Measurements from ENCODE around the gene DHRS4L2. TPM values are rescaled to one million over a fixed set of nuclear protein-coding genes. Genes with fewer than 3 reads are reported as not detected.
"Not testable (repeated sequence)": the region's sequence is repeated elsewhere in the genome, so short reads cannot be mapped to it uniquely, and the experiment has no call there.

Gene DHRS4L2
- total and polyA plus RNA-seq, 2 donors (not counting 3 experiments of a cell fraction or from before 2014, with no cell fraction given), result 18.2 to 18.5 TPM

- H3K4me1 ChIP-seq (ENCODE audit: control insufficient read depth, extremely low read depth, insufficient read depth, low read length); H2AFZ ChIP-seq (ENCODE audit: low read depth, low read length); H4K20me1 ChIP-seq (replicated peaks; ENCODE audit: control insufficient read depth, extremely low read depth, insufficient read depth, low read length); H3K4me3 ChIP-seq (replicated peaks in 1 of 3; ENCODE audit: insufficient read depth in 1 of 3, low read depth in 1 of 3, low read length in 3 of 3); dilution Hi-C loops (cut with MboI; ENCODE audit: extremely low pct_ligation_motif_present, low sequenced_read_pairs); POLR2A ChIA-PET; H3K27ac ChIP-seq (ENCODE audit: insufficient read depth, low read depth, low read length); H3K4me2 ChIP-seq (ENCODE audit: insufficient read depth, low read length); H3K27me3 ChIP-seq (ENCODE audit: control insufficient read depth in 2 of 2, insufficient read depth in 2 of 2, low read length in 2 of 2); H3K9ac ChIP-seq (replicated peaks; ENCODE audit: extremely low read depth, insufficient read depth, low read length); FAIRE-seq; H3K79me2 ChIP-seq (ENCODE audit: control insufficient read depth, insufficient read depth, low read length); H3K9me3 ChIP-seq (replicated peaks; ENCODE audit: control insufficient read depth, insufficient read depth, low read length); DNase-seq (ENCODE audit: low read depth, low spot score); BruUV-seq (replicated peaks); H3K36me3 ChIP-seq (ENCODE audit: control insufficient read depth in 2 of 2, extremely low read depth in 1 of 2, insufficient read depth in 2 of 2, low read length in 2 of 2); H3K9me1 ChIP-seq (replicated peaks; ENCODE audit: control insufficient read depth, extremely low read depth, insufficient read depth, low read length); CTCF ChIA-PET: not testable (repeated sequence)
- intact Hi-C loops (cut with micrococcal nuclease), result loop anchor here (5.0 kb wide), 1 partner anchor 64 kb away; no protein-coding TSS in a partner anchor
Measured at GRCh38 chr14:23973178-23973577, 15.6 kb upstream of the DHRS4L2 start.

- DNase-seq (ENCODE audit: low read depth, low spot score); H3K9ac ChIP-seq (replicated peaks; ENCODE audit: extremely low read depth, insufficient read depth, low read length); H3K9me3 ChIP-seq (replicated peaks; ENCODE audit: control insufficient read depth, insufficient read depth, low read length); H3K79me2 ChIP-seq (ENCODE audit: control insufficient read depth, insufficient read depth, low read length); H3K9me1 ChIP-seq (replicated peaks; ENCODE audit: control insufficient read depth, extremely low read depth, insufficient read depth, low read length); POLR2A ChIA-PET; H3K4me3 ChIP-seq (replicated peaks in 1 of 3; ENCODE audit: insufficient read depth in 1 of 3, low read depth in 1 of 3, low read length in 3 of 3); FAIRE-seq; BruUV-seq (replicated peaks); H3K27me3 ChIP-seq (ENCODE audit: control insufficient read depth in 2 of 2, insufficient read depth in 2 of 2, low read length in 2 of 2); H2AFZ ChIP-seq (ENCODE audit: low read depth, low read length); H4K20me1 ChIP-seq (replicated peaks; ENCODE audit: control insufficient read depth, extremely low read depth, insufficient read depth, low read length); H3K36me3 ChIP-seq (ENCODE audit: control insufficient read depth in 2 of 2, extremely low read depth in 1 of 2, insufficient read depth in 2 of 2, low read length in 2 of 2); dilution Hi-C loops (cut with MboI; ENCODE audit: extremely low pct_ligation_motif_present, low sequenced_read_pairs); H3K27ac ChIP-seq (ENCODE audit: insufficient read depth, low read depth, low read length); H3K4me1 ChIP-seq (ENCODE audit: control insufficient read depth, extremely low read depth, insufficient read depth, low read length); H3K4me2 ChIP-seq (ENCODE audit: insufficient read depth, low read length): not testable (repeated sequence)
- intact Hi-C loops (cut with micrococcal nuclease), result loop anchor here (1.0 to 5.0 kb wide), 2 partner anchors 40 to 63 kb away; no protein-coding TSS in a partner anchor
- CTCF ChIA-PET, result interaction anchor here (1.0 to 1.1 kb wide), 2 partner anchors 42 to 187 kb away, joined by 3 read pairs; partner anchors contain the start of gene IRF9
Measured at GRCh38 chr14:23974041-23974440, 14.7 kb upstream of the DHRS4L2 start.

- H3K27ac ChIP-seq (ENCODE audit: insufficient read depth, low read depth, low read length); intact Hi-C loops (cut with micrococcal nuclease); H3K36me3 ChIP-seq (ENCODE audit: control insufficient read depth in 2 of 2, extremely low read depth in 1 of 2, insufficient read depth in 2 of 2, low read length in 2 of 2); dilution Hi-C loops (cut with MboI; ENCODE audit: extremely low pct_ligation_motif_present, low sequenced_read_pairs); H3K4me2 ChIP-seq (ENCODE audit: insufficient read depth, low read length); H4K20me1 ChIP-seq (replicated peaks; ENCODE audit: control insufficient read depth, extremely low read depth, insufficient read depth, low read length); DNase-seq (ENCODE audit: low read depth, low spot score); BruUV-seq (replicated peaks); H3K79me2 ChIP-seq (ENCODE audit: control insufficient read depth, insufficient read depth, low read length); H3K9ac ChIP-seq (replicated peaks; ENCODE audit: extremely low read depth, insufficient read depth, low read length); POLR2A ChIA-PET; H3K9me3 ChIP-seq (replicated peaks; ENCODE audit: control insufficient read depth, insufficient read depth, low read length); H3K27me3 ChIP-seq (ENCODE audit: control insufficient read depth in 2 of 2, insufficient read depth in 2 of 2, low read length in 2 of 2); H3K4me1 ChIP-seq (ENCODE audit: control insufficient read depth, extremely low read depth, insufficient read depth, low read length); H3K9me1 ChIP-seq (replicated peaks; ENCODE audit: control insufficient read depth, extremely low read depth, insufficient read depth, low read length); H2AFZ ChIP-seq (ENCODE audit: low read depth, low read length); H3K4me3 ChIP-seq (replicated peaks in 1 of 3; ENCODE audit: insufficient read depth in 1 of 3, low read depth in 1 of 3, low read length in 3 of 3): not testable (repeated sequence)
- FAIRE-seq, result peak; percentile 54
- TF ChIP-seq CTCF (IDR thresholded peaks at IDR 0.05; ENCODE audit: extremely low read depth in 1 of 2, insufficient read depth in 1 of 2, low read depth in 1 of 2, low read length in 2 of 2), result peak in 1 of 2 donors; percentile 13
- CTCF ChIA-PET, result interaction anchor here (0.8 kb wide), 2 partner anchors 59 to 113 kb away, joined by 3 to 4 read pairs; no protein-coding TSS in a partner anchor
Measured at GRCh38 chr14:23977208-23977607, 11.5 kb upstream of the DHRS4L2 start.
